MCF 10A (cell line): ENCODE results near the gene THEMIS. TPM values are rescaled to one million over a fixed set of nuclear protein-coding genes. Genes with fewer than 3 reads are reported as not detected.

Experiments used
- BruUV-seq: library from RNA; stranded (reverse); fragments of 400-500 nt; replicated peaks from 2 replicates; lab custom pipeline; 2021; lab: Mats Ljungman, UMichigan
- CTCF ChIA-PET: fragments of 300-600 bp; sonication (Branson Sonifier 250); formaldehyde crosslinking; extraction: SDS; loops from one replicate; lab custom pipeline; 2021; ENCODE audit warnings: antibody characterized with exemption, inconsistent platforms; lab: Yijun Ruan, JAX
- POLR2A ChIA-PET: fragments of 300-600, 350-650 bp; sonication (Branson Sonifier 250); formaldehyde crosslinking; extraction: SDS; loops from one replicate; lab custom pipeline; 2020; ENCODE audit warnings: antibody characterized with exemption, inconsistent platforms; lab: Yijun Ruan, JAX
- DNase-seq: peaks from one replicate; pipeline ENCODE4 v3.0.0-alpha.2; 2018; ENCODE audit not compliant: unreplicated experiment
- H3K27ac Mint-ChIP-seq: one replicate; pipeline ENCODE4 v1.8.0; 2022; ENCODE audit warnings: mild to moderate bottlenecking, low read depth, mixed read lengths; ENCODE audit not compliant: unreplicated experiment
- H3K27me3 Mint-ChIP-seq: one replicate; pipeline ENCODE4 v1.8.0; 2022; ENCODE audit warnings: mixed read lengths; ENCODE audit not compliant: insufficient read depth, unreplicated experiment
- H3K36me3 Mint-ChIP-seq: one replicate; pipeline ENCODE4 v1.8.0; 2022; ENCODE audit warnings: mild to moderate bottlenecking, moderate library complexity, mixed read lengths; ENCODE audit not compliant: insufficient read depth, unreplicated experiment
- H3K4me1 Mint-ChIP-seq: one replicate; pipeline ENCODE4 v1.8.0; 2022; ENCODE audit warnings: mixed read lengths; ENCODE audit not compliant: insufficient read depth, unreplicated experiment
- H3K4me3 Mint-ChIP-seq: one replicate; pipeline ENCODE4 v1.8.0; 2022; ENCODE audit warnings: mild to moderate bottlenecking, moderate library complexity, mixed read lengths; ENCODE audit not compliant: unreplicated experiment
- H3K9me3 Mint-ChIP-seq: one replicate; pipeline ENCODE4 v1.8.0; 2022; ENCODE audit warnings: mixed read lengths; ENCODE audit not compliant: unreplicated experiment
- CTCF ChIP-seq: fragments of 200-600 bp; IDR thresholded peaks from one replicate; pipeline ENCODE4 v1.8.0; 2022; ENCODE audit warnings: antibody characterized with exemption, mild to moderate bottlenecking; ENCODE audit not compliant: unreplicated experiment
- intact Hi-C: fragments of 100-400 bp; cut with micrococcal nuclease; formaldehyde crosslinking; loops from 2 replicates; pipeline ENCODE4 v1.14.1; 2022
- total RNA-seq: library from RNA; stranded (reverse); gene quantifications from 2 replicates; pipeline ENCODE4 v1.2.3, GENCODE V29; 2022

The THEMIS gene
- total RNA-seq, 1 experiment from 2014 or later, result not detected

GRCh38 chr6:127818149-127818548 lies 82.7 kb downstream of the THEMIS start:
- H3K4me3 Mint-ChIP-seq, result no peak overlapping the region
- TF ChIP-seq CTCF, result no peak
- ChIA-PET CTCF (interaction anchor here (1.1 kb wide), 1 partner anchor 17 kb away, joined by 3 read pairs; no protein-coding TSS in a partner anchor), POLR2A (no interaction called here)
- H3K9me3 Mint-ChIP-seq, result no peaks in the 10 kb centered on the region
- H3K27me3 Mint-ChIP-seq, result peaks cover 82% of the 10 kb centered on the region
- no TSS peak for BruUV-seq
- no peaks in the 10 kb centered on the region for H3K36me3 Mint-ChIP-seq
- no peak for DNase-seq
- no peak overlapping the region for H3K27ac Mint-ChIP-seq
- intact Hi-C loops, result no loop called here
- no peaks in the 10 kb centered on the region for H3K4me1 Mint-ChIP-seq

GRCh38 chr6:127816643-127817042 lies 84.2 kb downstream of the THEMIS start:
- ChIA-PET CTCF (interaction anchor here (0.6 kb wide), 2 partner anchors 80 to 697 kb away, joined by 3 to 4 read pairs; no protein-coding TSS in a partner anchor), POLR2A (no interaction called here)
- TF ChIP-seq CTCF, result no peak
- no TSS peak for BruUV-seq
- Mint-ChIP-seq H3K4me1 (no peaks in the 10 kb centered on the region), H3K9me3 (no peaks in the 10 kb centered on the region), H3K4me3 (no peak overlapping the region), H3K27ac (no peak overlapping the region), H3K36me3 (no peaks in the 10 kb centered on the region), H3K27me3 (peaks cover 85% of the 10 kb centered on the region)
- no peak for DNase-seq
- intact Hi-C loops, result no loop called here

GRCh38 chr6:127813699-127814027 lies 87.2 kb downstream of the THEMIS start:
- Mint-ChIP-seq H3K36me3 (no peaks in the 10 kb centered on the region), H3K27ac (no peak overlapping the region), H3K4me3 (no peak overlapping the region), H3K9me3 (no peaks in the 10 kb centered on the region), H3K4me1 (no peaks in the 10 kb centered on the region), H3K27me3 (peaks cover 85% of the 10 kb centered on the region)
- no peak for TF ChIP-seq CTCF
- BruUV-seq, result no TSS peak
- POLR2A ChIA-PET, result no interaction called here
- intact Hi-C loops, result no loop called here
- CTCF ChIA-PET, result interaction anchor here (0.7 kb wide), 1 partner anchor 81 kb away, joined by 4 read pairs; no protein-coding TSS in a partner anchor
- no peak for DNase-seq

- Mint-ChIP-seq H3K4me3 (no peak overlapping the region), H3K4me1 (no peaks in the 10 kb centered on the region), H3K27me3 (peaks cover 85% of the 10 kb centered on the region), H3K36me3 (no peaks in the 10 kb centered on the region), H3K9me3 (no peaks in the 10 kb centered on the region), H3K27ac (no peak overlapping the region)
- intact Hi-C loops, result no loop called here
- no TSS peak for BruUV-seq
- ChIA-PET POLR2A (no interaction called here), CTCF (interaction anchor here (0.7 kb wide), 1 partner anchor 82 kb away, joined by 4 read pairs; no protein-coding TSS in a partner anchor)
- TF ChIP-seq CTCF, result no peak
- no peak for DNase-seq
Observed at GRCh38 chr6:127812985-127813698, 87.7 kb downstream of the THEMIS start.
